Right ventricle myocardium inferior (tissue), 1 donor: ENCODE data around the gene MRPS11. TPM values are rescaled to one million over a fixed set of nuclear protein-coding genes. Genes with fewer than 3 reads are reported as not detected.
A peak's percentile ranks its signal among the peaks of the same experiment; 100 is the strongest.

ENCODE experiments used
- ATAC-seq: fragments of 200-7000 bp; cut with Tn5 transposase; one replicate; pipeline ENCODE4 v1.9.1; 2020; ENCODE audit warnings: mild to moderate bottlenecking, moderate library complexity
- DNase-seq: peaks from one replicate; pipeline ENCODE4 v3.0.0; 2021; ENCODE audit errors: missing footprints
- intact Hi-C: fragments of 100-400 bp; cut with DNase I; formaldehyde crosslinking; loops from one replicate; pipeline ENCODE4 v1.11.0; 2022
- total RNA-seq: library from RNA; stranded (reverse); fragmentation: NEBNext Ultra II Directional; extraction: Animal tissue kit (Norgen Biotek cat#: 25700); gene quantifications from one replicate; pipeline ENCODE4 v1.2.1, GENCODE V29; 2021
- donor health status: DM: no; HTN: yes; CAD: no; lungs with severe emphysema.

MRPS11 gene
- total RNA-seq, 1 donor from 2014 or later, result 75.2 TPM

GRCh38 chr15:88482263-88482662 is 14.8 kb downstream of the MRPS11 start:
- intact Hi-C loops, result no loop called here
- DNase-seq (no peak), ATAC-seq (no peak)

GRCh38 chr15:88484682-88485331 is 17.3 kb downstream of the MRPS11 start:
- no peak for DNase-seq
- intact Hi-C loops, result no loop called here
- no peak for ATAC-seq

- intact Hi-C loops, result no loop called here
- no peak for DNase-seq
- no peak for ATAC-seq
These were observed 19.8 kb downstream of the MRPS11 start for GRCh38 chr15:88487178-88487795.

GRCh38 chr15:88487796-88488523 is 20.5 kb downstream of the MRPS11 start:
- ATAC-seq (no peak), DNase-seq (no peak)
- intact Hi-C loops, result loop anchor here (2.0 kb wide), 1 partner anchor 77 kb away; no protein-coding TSS in a partner anchor

- ATAC-seq (no peak), DNase-seq (no peak)
- intact Hi-C loops, result loop anchor here (2.0 kb wide), 1 partner anchor 75 kb away; no protein-coding TSS in a partner anchor
These were observed 21.8 kb downstream of the MRPS11 start for GRCh38 chr15:88489321-88489720.

- intact Hi-C loops, result no loop called here
- ATAC-seq (no peak), DNase-seq (no peak)
These were observed 22.5 kb downstream of the MRPS11 start for GRCh38 chr15:88490036-88490435.

- no peak for DNase-seq
- ATAC-seq, result no peak
- intact Hi-C loops, result no loop called here
These were observed 23.6 kb downstream of the MRPS11 start for GRCh38 chr15:88491158-88491557.

GRCh38 chr15:88493844-88494243 is 26.3 kb downstream of the MRPS11 start:
- DNase-seq (no peak), ATAC-seq (no peak)
- intact Hi-C loops, result no loop called here

- intact Hi-C loops, result no loop called here
- DNase-seq (peak; percentile 75), ATAC-seq (peak; percentile 80)
These were observed 29.7 kb downstream of the MRPS11 start for GRCh38 chr15:88497109-88497765.

GRCh38 chr15:88498996-88499395 is 31.5 kb downstream of the MRPS11 start:
- intact Hi-C loops, result loop anchor here (1.0 kb wide), 1 partner anchor 47 kb away; the partner anchor contains the start of gene DET1

GRCh38 chr15:88504445-88504844 is 36.9 kb downstream of the MRPS11 start:
- no peak for ATAC-seq
- DNase-seq, result no peak
- intact Hi-C loops, result no loop called here

More at GRCh38 chr15:88498996-88499395, 31.5 kb downstream of the MRPS11 start:
- DNase-seq (no peak), ATAC-seq (peak; percentile 68)

- ATAC-seq (no peak), DNase-seq (no peak)
- intact Hi-C loops, result no loop called here
These were observed 38.2 kb downstream of the MRPS11 start for GRCh38 chr15:88505721-88506120.

- ATAC-seq, result no peak
- DNase-seq, result no peak
- intact Hi-C loops, result no loop called here
These were observed 39.1 kb downstream of the MRPS11 start for GRCh38 chr15:88506628-88507027.

GRCh38 chr15:88509321-88509720 is 41.8 kb downstream of the MRPS11 start:
- intact Hi-C loops, result no loop called here
- no peak for ATAC-seq
- no peak for DNase-seq

GRCh38 chr15:88509964-88510363 is 42.5 kb downstream of the MRPS11 start:
- intact Hi-C loops, result no loop called here
- no peak for ATAC-seq

GRCh38 chr15:88511161-88511560 is 43.7 kb downstream of the MRPS11 start:
- DNase-seq (no peak), ATAC-seq (no peak)
- intact Hi-C loops, result no loop called here

More at GRCh38 chr15:88509964-88510363, 42.5 kb downstream of the MRPS11 start:
- no peak for DNase-seq

GRCh38 chr15:88512078-88512477 is 44.6 kb downstream of the MRPS11 start:
- intact Hi-C loops, result no loop called here
- DNase-seq (no peak), ATAC-seq (no peak)

GRCh38 chr15:88512601-88513000 is 45.1 kb downstream of the MRPS11 start:
- intact Hi-C loops, result no loop called here
- ATAC-seq (no peak), DNase-seq (no peak)

- DNase-seq (no peak), ATAC-seq (no peak)
- intact Hi-C loops, result no loop called here
These were observed 45.7 kb downstream of the MRPS11 start for GRCh38 chr15:88513195-88513594.
